GM12874 (cell line): Measurements from ENCODE around the gene GALNT18.

Experiments used
- CTCF ChIP-seq: IDR thresholded peaks from 2 replicates; pipeline ENCODE4 v1.5.1; 2011; ENCODE audit warnings: low read depth, mild to moderate bottlenecking, control low read depth, low read length, moderate library complexity; ENCODE audit not compliant: insufficient read depth

GALNT18 gene

GRCh38 chr11:11456866-11457265 lies 164.9 kb downstream of the GALNT18 start:
- TF ChIP-seq CTCF, result no peak

GRCh38 chr11:11454671-11455223 lies 167.1 kb downstream of the GALNT18 start:
- TF ChIP-seq CTCF, result no peak

GRCh38 chr11:11451501-11452005 lies 170.3 kb downstream of the GALNT18 start:
- no peak for TF ChIP-seq CTCF

- no peak for TF ChIP-seq CTCF
Observed at GRCh38 chr11:11450744-11451362, 171.0 kb downstream of the GALNT18 start.

- no peak for TF ChIP-seq CTCF
Observed at GRCh38 chr11:11449327-11449726, 172.5 kb downstream of the GALNT18 start.

- TF ChIP-seq CTCF, result no peak
Observed at GRCh38 chr11:11448626-11449025, 173.2 kb downstream of the GALNT18 start.

GRCh38 chr11:11446967-11447366 lies 174.8 kb downstream of the GALNT18 start:
- no peak for TF ChIP-seq CTCF
